OCI-LY7 (cell line): ENCODE data around the gene RPL12. TPM values are rescaled to one million over a fixed set of nuclear protein-coding genes. Genes with fewer than 3 reads are reported as not detected.

Experiments
- BruUV-seq: library from RNA; stranded (reverse); fragments of 400-500 nt; replicated peaks from 2 replicates; lab custom pipeline; 2021; lab: Mats Ljungman, UMichigan
- CTCF ChIA-PET: fragments of 300-600 bp; sonication (Branson Sonifier 250); formaldehyde crosslinking; loops from one replicate; lab custom pipeline; 2022; ENCODE audit warnings: antibody characterized with exemption; ENCODE audit not compliant: unreplicated experiment; lab: Charles Lee
- POLR2A ChIA-PET: fragments of 300-600 bp; sonication (Branson Sonifier 250); formaldehyde crosslinking; loops from one replicate; lab custom pipeline; 2022; ENCODE audit warnings: antibody characterized with exemption; lab: Charles Lee
- DNase-seq: peaks from one replicate; pipeline ENCODE4 v3.0.0-alpha.2; 2015; ENCODE audit warnings: low spot score
- H2AFZ ChIP-seq: fragments of 200-600 bp; sonication (generic), shearing (Covaris generic); 2 replicates; pipeline ENCODE4 v1.6.1; 2014; ENCODE audit warnings: mild to moderate bottlenecking, antibody characterized with exemption, low read length, moderate library complexity
- H3K27ac ChIP-seq: fragments of 200-600 bp; sonication (generic); 2 replicates; pipeline ENCODE4 v1.5.1; 2014; ENCODE audit warnings: mixed run types, low read depth, mild to moderate bottlenecking, moderate library complexity, low read length, inconsistent platforms; ENCODE audit not compliant: poor library complexity, severe bottlenecking
- H3K36me3 ChIP-seq: fragments of 200-600 bp; sonication (generic); 2 replicates; pipeline ENCODE4 v1.6.1; 2014; ENCODE audit warnings: mild to moderate bottlenecking, antibody characterized with exemption, low read length, moderate library complexity, mixed read lengths; ENCODE audit not compliant: insufficient read depth
- H3K4me1 ChIP-seq: fragments of 200-600 bp; sonication (generic); 2 replicates; pipeline ENCODE4 v1.5.1; 2014; ENCODE audit warnings: mild to moderate bottlenecking, low read length; ENCODE audit not compliant: insufficient read depth, poor library complexity, severe bottlenecking
- H3K4me2 ChIP-seq: fragments of 200-600 bp; sonication (generic); 2 replicates; pipeline ENCODE4 v1.6.1; 2014; ENCODE audit warnings: mild to moderate bottlenecking, low read length
- H3K4me3 ChIP-seq: fragments of 200-600 bp; sonication (generic); 2 replicates; pipeline ENCODE4 v1.5.1; 2014; ENCODE audit warnings: mild to moderate bottlenecking, low read depth, low read length; ENCODE audit not compliant: poor library complexity, severe bottlenecking
- H3K79me2 ChIP-seq: fragments of 200-600 bp; sonication (generic); 2 replicates; pipeline ENCODE4 v1.6.1; 2016; ENCODE audit warnings: low read depth, mild to moderate bottlenecking, low read length, moderate library complexity, mixed read lengths; ENCODE audit not compliant: insufficient read depth
- H3K9me2 ChIP-seq: fragments of 200-600 bp; sonication (generic); 2 replicates; pipeline ENCODE4 v1.6.1; 2016; ENCODE audit warnings: mild to moderate bottlenecking, low read length, mixed read lengths; ENCODE audit not compliant: insufficient read depth
- H3K9me3 ChIP-seq: fragments of 200-600 bp; sonication (generic); 2 replicates; pipeline ENCODE4 v1.6.1; 2014; ENCODE audit warnings: mild to moderate bottlenecking, mixed run types, low read length, mixed read lengths
- H4K20me1 ChIP-seq: fragments of 200-600 bp; sonication (generic); 2 replicates; pipeline ENCODE4 v1.6.1; 2014; ENCODE audit warnings: mild to moderate bottlenecking, antibody characterized with exemption, low read length, moderate library complexity, mixed read lengths; ENCODE audit not compliant: insufficient read depth
- EZH2phosphoT487 ChIP-seq: fragments of 200-600 bp; sonication (generic); IDR thresholded peaks from 2 replicates; pipeline ENCODE4 v1.6.1; 2018; ENCODE audit warnings: low read depth, borderline replicate concordance, mild to moderate bottlenecking, mixed run types, antibody characterized with exemption, low read length, moderate library complexity, mixed read lengths
- intact Hi-C: fragments of 100-400 bp; cut with micrococcal nuclease; formaldehyde crosslinking; loops from one replicate; pipeline ENCODE4 v1.10.0; 2022; ENCODE audit not compliant: unreplicated experiment
- small RNA-seq: library from RNA; depleted of rRNA; stranded (forward); fragments of <200 nt; gene quantifications from one replicate; pipeline ENCODE3, GENCODE V24; 2014
- total RNA-seq, 2 experiments: library from RNA; depleted of rRNA in 1 of 2; stranded (reverse); fragments of >200 nt in 1 of 2; shearing (Covaris generic) in 1 of 2; gene quantifications; 2 replicates each; pipeline ENCODE4 v1.2.3, GENCODE V29; 2014 to 2022
- TF ChIP-seq, protein P1 (sequence below): fragments of 200-600 bp; sonication (generic); conservative IDR thresholded peaks from 2 replicates; pipeline ENCODE4 v1.5.1; 2014; ENCODE audit warnings: mild to moderate bottlenecking, antibody characterized with exemption, low read length, moderate library complexity, mixed read lengths

The RPL12 gene
- total RNA-seq, 2 experiments from 2014 or later, result 1,622 to 1,868 TPM

DNA sequence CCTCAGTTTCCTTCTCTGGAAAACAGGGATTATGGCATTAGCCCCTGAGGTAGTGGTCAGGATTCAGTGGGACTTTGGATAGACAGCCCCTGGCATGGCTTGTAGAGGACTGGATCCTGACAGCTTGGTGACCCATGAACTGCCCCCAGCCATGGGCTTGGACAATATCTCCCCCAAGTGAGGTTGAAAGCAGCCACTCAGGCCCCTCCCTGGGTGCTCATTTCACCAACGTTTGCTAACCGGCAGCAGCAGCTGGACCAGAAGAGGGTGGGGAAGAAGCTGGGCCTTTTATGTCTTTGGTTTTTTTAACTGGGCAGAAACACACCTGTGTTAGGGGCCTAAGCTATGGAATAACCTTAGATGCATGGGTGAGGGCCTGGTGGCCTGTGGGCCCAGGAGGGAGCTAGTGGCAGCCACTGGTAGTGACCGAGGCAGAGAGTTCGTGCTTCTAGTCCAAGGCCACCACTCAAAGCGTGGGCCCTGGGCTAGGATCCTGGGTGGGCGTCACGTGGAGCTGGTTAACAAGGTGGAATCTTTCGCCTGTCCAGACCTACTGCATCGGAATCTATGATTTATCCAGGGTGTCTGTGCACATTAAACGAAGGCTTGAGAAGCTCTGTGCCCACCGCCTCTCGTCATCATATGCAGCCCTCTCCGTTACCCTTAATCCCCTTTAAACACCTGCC, 52.3 kb downstream of the RPL12 start:
- Histone ChIP-seq H3K9me3 (no peaks in the 10 kb centered on the region), H3K79me2 (no peaks in the 10 kb centered on the region), H3K27ac (no peak overlapping the region), H3K4me1 (peaks cover 12% of the 10 kb centered on the region), H3K36me3 (no peaks in the 10 kb centered on the region), H3K9me2 (no peaks in the 10 kb centered on the region), H4K20me1 (no peaks in the 10 kb centered on the region), H2AFZ (no peak overlapping the region), H3K4me2 (no peak overlapping the region), H3K4me3 (no peak overlapping the region)
- intact Hi-C loops, result loop anchor here (2.0 to 10.0 kb wide), 3 partner anchors 124 to 457 kb away; no protein-coding TSS in a partner anchor
- TF ChIP-seq, protein P1, sequence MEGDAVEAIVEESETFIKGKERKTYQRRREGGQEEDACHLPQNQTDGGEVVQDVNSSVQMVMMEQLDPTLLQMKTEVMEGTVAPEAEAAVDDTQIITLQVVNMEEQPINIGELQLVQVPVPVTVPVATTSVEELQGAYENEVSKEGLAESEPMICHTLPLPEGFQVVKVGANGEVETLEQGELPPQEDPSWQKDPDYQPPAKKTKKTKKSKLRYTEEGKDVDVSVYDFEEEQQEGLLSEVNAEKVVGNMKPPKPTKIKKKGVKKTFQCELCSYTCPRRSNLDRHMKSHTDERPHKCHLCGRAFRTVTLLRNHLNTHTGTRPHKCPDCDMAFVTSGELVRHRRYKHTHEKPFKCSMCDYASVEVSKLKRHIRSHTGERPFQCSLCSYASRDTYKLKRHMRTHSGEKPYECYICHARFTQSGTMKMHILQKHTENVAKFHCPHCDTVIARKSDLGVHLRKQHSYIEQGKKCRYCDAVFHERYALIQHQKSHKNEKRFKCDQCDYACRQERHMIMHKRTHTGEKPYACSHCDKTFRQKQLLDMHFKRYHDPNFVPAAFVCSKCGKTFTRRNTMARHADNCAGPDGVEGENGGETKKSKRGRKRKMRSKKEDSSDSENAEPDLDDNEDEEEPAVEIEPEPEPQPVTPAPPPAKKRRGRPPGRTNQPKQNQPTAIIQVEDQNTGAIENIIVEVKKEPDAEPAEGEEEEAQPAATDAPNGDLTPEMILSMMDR, result no peak
- TF ChIP-seq EZH2phosphoT487, result no peak
- POLR2A ChIA-PET, result interaction anchor here (0.6 to 1.1 kb wide), 2 partner anchors 11 to 181 kb away, joined by 3 read pairs; no protein-coding TSS in a partner anchor
- BruUV-seq, result TSS peak; percentile 56
- DNase-seq, result no peak
- CTCF ChIA-PET, result no interaction called here

DNA sequence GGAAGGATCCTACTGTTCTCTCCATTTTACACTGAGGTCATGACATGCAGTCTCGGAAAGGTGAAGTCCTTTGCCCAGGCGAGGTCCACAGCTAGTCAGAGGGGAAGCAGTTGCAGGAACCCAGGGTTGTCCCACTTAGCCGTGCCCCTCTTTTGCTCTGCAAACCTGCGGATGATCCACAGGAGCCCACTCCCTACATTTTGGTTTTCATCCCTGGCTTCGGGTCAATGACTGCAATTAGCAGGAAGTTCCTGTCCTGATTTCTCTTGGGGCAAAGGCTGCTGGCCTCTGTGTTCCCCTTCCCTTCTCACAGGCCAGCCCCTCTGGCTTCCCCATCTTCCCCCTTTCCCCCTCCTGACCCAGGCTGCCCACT, 52.9 kb downstream of the RPL12 start:
- Histone ChIP-seq H3K9me2 (no peaks in the 10 kb centered on the region), H3K4me1 (peaks cover 12% of the 10 kb centered on the region), H2AFZ (no peak overlapping the region), H3K79me2 (no peaks in the 10 kb centered on the region), H3K36me3 (no peaks in the 10 kb centered on the region), H3K9me3 (no peaks in the 10 kb centered on the region), H3K4me2 (peak overlapping the region; percentile 80), H4K20me1 (no peaks in the 10 kb centered on the region), H3K27ac (no peak overlapping the region), H3K4me3 (peak overlapping the region; percentile 79)
- no TSS peak for BruUV-seq
- no peak for DNase-seq
- ChIA-PET CTCF (no interaction called here), POLR2A (no interaction called here)
- intact Hi-C loops, result loop anchor here (2.0 to 10.0 kb wide), 3 partner anchors 123 to 456 kb away; no protein-coding TSS in a partner anchor
- TF ChIP-seq, protein P1, result no peak
- TF ChIP-seq EZH2phosphoT487, result no peak

Small RNA genes within 50 kb of the gene (small RNA-seq; reads per million reads assigned to genes)
- gene RF00019, result not detected
- gene SNORA65, result 74.9 reads per million, percentile 99 among the genes with 10 or more reads in this experiment

Other genes starting within 250 kb of the RPL12 start
- gene GARNL3, start 186.6 kb downstream of the RPL12 start, total RNA-seq (2014; rRNA removed; shearing (Covaris generic)), result 17.2 and 21.1 TPM in 2 replicates
- 16.1 and 23.2 TPM in 2 replicates for gene GARNL3, start 186.6 kb downstream of the RPL12 start, total RNA-seq (2022)
- gene SLC2A8, start 54.2 kb downstream of the RPL12 start, total RNA-seq (2014; rRNA removed; shearing (Covaris generic)), result 5.6 and 11.9 TPM in 2 replicates
- 18.0 and 19.6 TPM in 2 replicates for gene SLC2A8, start 54.2 kb downstream of the RPL12 start, total RNA-seq (2022)
- gene ZNF79, start 27.0 kb downstream of the RPL12 start, total RNA-seq (2014; rRNA removed; shearing (Covaris generic)), result 14.1 and 14.9 TPM in 2 replicates
- 9.3 and 9.4 TPM in 2 replicates for gene ZNF79, start 27.0 kb downstream of the RPL12 start, total RNA-seq (2022)
- gene LRSAM1, start 104 bp upstream of the RPL12 start, total RNA-seq (2014; rRNA removed; shearing (Covaris generic)), result 13.6 and 20.8 TPM in 2 replicates
- 32.2 and 34.1 TPM in 2 replicates for gene LRSAM1, start 104 bp upstream of the RPL12 start, total RNA-seq (2022)
- gene STXBP1, start 160.9 kb upstream of the RPL12 start, total RNA-seq (2014; rRNA removed; shearing (Covaris generic)), result 3.7 and 4.1 TPM in 2 replicates
- 20.4 and 22.1 TPM in 2 replicates for gene STXBP1, start 160.9 kb upstream of the RPL12 start, total RNA-seq (2022)